HG03135 (cell line): ENCODE results near the gene BTBD19.

Source experiments
- ATAC-seq: cut with Tn5 transposase; IDR thresholded peaks from one replicate; pipeline ENCODE4 v1.9.1; 2021; ENCODE audit warnings: mild to moderate bottlenecking, moderate library complexity; ENCODE audit not compliant: unreplicated experiment

Gene BTBD19

DNA sequence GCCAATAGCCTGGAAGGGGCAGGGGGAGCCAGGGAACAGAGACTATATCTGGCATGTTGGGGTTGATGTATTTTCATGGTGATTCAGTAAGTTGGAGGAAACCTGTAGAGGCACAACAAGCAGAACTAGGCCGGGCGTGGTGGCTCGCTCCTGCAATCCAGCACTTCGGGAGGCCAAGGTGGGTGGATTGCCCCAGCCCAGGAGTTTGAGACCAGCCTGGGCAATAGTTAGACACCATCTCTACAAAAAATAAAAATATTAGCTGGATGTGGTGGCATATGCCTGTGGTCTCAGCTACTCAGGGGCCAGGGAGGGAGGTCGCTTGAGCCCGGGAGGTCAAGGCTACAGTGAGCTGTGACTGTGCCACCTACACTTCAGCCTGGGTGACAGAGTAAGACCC lies 44.9 kb downstream of the BTBD19 start:
- ATAC-seq = no peak

DNA sequence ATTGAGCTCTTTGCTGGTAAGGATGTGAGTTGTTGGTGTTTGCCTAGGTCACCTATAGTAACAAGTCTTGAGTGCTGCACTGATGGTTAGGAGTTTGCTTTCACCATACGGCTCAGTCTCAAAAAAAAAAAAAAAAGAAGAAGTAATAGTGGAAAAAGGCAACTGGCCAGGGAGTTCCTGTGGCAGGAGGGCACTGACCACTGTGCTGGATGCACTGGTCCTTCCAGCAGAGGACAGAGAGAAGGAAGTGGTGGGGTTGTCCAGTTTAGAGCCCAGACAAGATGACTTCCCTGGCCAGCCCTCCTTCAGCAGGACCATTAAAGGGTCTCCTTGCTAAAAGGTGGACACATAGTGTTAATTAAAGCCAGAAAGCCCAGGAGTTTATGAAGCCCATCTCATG lies 46.6 kb downstream of the BTBD19 start:
- no peak for ATAC-seq

DNA sequence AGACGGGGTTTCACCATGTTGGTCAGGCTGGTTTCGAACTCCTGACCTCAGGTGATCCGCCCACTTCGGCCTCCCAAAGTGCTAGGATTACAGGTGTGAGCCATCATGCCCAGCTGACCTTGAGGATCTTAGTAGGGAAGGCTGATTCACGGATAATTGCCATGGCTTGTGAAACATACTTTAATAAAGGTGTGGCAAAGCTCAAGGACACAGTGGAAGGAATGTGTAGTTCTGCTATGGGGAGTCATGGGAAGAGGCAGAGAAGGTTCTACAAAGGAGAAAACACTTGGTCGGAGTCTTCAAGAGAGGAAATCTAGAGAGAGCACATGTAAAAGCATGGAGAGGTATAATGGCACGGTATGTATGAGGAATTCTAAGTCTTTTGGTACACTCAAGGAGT lies 47.4 kb downstream of the BTBD19 start:
- ATAC-seq = no peak

DNA sequence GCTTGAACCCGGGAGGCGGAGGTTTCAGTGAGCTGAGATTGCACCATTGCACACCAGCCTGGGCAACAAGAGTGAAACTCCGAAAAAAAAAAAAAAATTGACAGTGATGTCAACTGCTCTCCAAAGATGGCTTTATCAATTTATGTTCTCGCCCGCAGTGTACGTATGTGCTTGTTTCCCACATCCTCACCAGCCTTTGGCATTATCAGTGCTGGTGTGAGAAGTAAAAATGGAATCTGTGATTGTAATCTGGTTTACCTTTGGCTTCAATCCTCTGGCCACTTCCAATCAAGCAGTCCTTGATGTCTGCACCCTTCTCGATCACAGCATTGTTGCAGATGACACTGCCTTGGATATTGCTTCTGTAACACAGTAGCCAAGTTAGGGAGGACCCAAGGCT lies 49.1 kb downstream of the BTBD19 start:
- no peak for ATAC-seq

DNA sequence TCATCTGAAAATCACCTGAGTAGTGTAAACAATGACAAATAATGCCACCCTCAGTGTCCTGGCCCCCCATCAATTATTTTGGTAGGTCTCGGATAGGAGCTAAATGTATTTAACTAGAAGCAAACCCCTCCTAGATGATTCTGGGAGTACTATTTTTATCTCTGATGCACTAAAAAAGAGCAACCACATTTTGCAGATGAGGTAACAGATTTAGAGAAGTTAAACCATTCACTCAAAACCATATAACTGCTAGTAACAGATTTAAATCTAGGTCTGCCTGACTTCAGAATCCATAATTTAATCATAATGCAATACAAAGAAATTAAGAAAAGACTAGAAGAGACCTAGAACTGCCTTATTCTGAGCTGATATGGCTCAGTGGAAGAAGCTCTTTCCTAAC lies 52.0 kb downstream of the BTBD19 start:
- ATAC-seq = no peak

DNA sequence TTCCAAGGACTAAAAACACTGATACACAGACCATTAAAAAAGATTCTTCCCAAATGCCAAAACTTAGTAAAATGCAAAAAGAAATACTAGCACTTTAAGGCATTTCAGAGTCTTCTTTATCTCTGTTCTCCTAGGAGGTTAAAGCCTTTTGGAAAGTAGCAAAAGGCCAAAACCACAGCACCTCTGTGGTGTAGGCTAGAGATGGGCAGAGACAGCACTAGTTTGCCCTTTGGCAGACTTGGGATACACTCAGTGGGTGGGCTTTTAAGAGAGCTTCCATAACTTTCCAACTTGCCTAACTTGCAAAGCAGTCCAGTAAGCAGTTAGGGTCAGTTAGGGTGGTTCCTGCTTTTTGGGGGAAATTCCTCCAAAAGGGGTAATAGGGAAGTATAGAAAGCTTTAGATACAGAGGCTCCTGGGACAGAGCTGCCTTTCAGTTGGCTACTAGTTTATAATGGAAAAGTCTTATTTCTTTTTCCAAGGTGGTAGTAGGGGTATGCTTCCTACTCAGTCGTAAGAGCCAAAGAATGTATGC lies 52.6 kb downstream of the BTBD19 start:
- no peak for ATAC-seq

DNA sequence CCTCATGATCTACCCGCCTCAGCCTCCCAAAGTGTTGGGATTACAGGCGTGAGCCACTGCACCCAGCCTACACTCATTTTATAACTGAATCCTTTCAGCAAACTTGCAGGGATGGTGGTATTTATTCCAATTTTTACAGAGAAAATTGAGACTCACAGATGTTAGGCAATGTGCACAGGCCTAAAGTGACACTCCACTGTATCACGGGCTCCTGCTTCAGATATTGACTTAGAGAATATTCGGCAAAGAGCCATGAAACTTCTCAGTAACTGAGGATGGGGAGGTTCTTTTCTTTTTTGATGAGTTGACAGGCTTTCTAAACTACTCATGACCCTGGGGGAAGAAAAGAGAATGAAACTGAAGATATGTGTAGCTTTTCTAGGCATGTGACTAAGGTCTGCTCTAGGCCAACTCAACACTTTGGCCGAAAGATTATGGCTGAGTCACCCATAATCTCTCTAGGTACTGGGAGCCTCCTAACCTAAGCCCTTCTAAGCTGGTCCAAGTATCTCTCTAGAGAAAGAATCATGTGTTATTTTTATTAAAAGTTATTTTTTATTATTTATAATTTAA lies 54.6 kb downstream of the BTBD19 start:
- no peak for ATAC-seq
